Liver (tissue), 3 donors: ENCODE results near the gene ITGB7.
A peak's percentile ranks its signal among the peaks of the same experiment; 100 is the strongest.

Experiments
- EGR1 ChIP-seq, 2 donors: IDR thresholded peaks; 2 replicates each; pipeline ENCODE4 v1.6.1; 2016 to 2018; ENCODE audit warnings: antibody characterized with exemption in 2 of 2, low read depth in 2 of 2
- FOXA1 ChIP-seq: IDR thresholded peaks from 2 replicates; pipeline ENCODE4 v1.6.1; 2016; ENCODE audit warnings: antibody characterized with exemption
- GABPA ChIP-seq, 2 donors: IDR thresholded peaks in 1 of 2; conservative IDR thresholded peaks in 1 of 2; 2 replicates each; pipeline ENCODE4 v1.6.1; 2016; ENCODE audit warnings: antibody characterized with exemption in 2 of 2, mild to moderate bottlenecking in 1 of 2, moderate library complexity in 1 of 2
- MAX ChIP-seq: IDR thresholded peaks from 2 replicates; pipeline ENCODE4 v1.6.1; 2016; ENCODE audit warnings: antibody characterized with exemption
- NR2F2 ChIP-seq: IDR thresholded peaks from 2 replicates; pipeline ENCODE4 v1.6.1; 2016; ENCODE audit warnings: antibody characterized with exemption
- RAD21 ChIP-seq, 2 donors: IDR thresholded peaks; 2 replicates each; pipeline ENCODE4 v1.6.1; 2016; ENCODE audit warnings: antibody characterized with exemption in 2 of 2, mild to moderate bottlenecking in 2 of 2
- SP1 ChIP-seq: IDR thresholded peaks from 2 replicates; pipeline ENCODE4 v1.6.1; 2018; ENCODE audit warnings: antibody characterized with exemption, mild to moderate bottlenecking
- TAF1 ChIP-seq: conservative IDR thresholded peaks from 2 replicates; pipeline ENCODE4 v1.6.1; 2016; ENCODE audit warnings: antibody characterized with exemption, mild to moderate bottlenecking
- YY1 ChIP-seq: IDR thresholded peaks from 2 replicates; pipeline ENCODE4 v1.6.1; 2016; ENCODE audit warnings: antibody characterized with exemption, mild to moderate bottlenecking
- TF ChIP-seq, protein P1 (sequence below): fragments of 150-350 bp; IDR thresholded peaks from 2 replicates; pipeline ENCODE4 v1.5.1; 2017; ENCODE audit warnings: improper control_type of control experiment, low read depth, low read length; ENCODE audit not compliant: missing input control
- TF ChIP-seq, protein P2 (sequence below): IDR thresholded peaks from 2 replicates; pipeline ENCODE4 v1.6.1; 2016; ENCODE audit warnings: antibody characterized with exemption
- TF ChIP-seq, protein P3 (sequence below): IDR thresholded peaks from 2 replicates; pipeline ENCODE4 v1.6.1; 2016; ENCODE audit warnings: antibody characterized with exemption
- donor health status: healthy.
- donor health status: healthy.

- TF ChIP-seq, protein P1, sequence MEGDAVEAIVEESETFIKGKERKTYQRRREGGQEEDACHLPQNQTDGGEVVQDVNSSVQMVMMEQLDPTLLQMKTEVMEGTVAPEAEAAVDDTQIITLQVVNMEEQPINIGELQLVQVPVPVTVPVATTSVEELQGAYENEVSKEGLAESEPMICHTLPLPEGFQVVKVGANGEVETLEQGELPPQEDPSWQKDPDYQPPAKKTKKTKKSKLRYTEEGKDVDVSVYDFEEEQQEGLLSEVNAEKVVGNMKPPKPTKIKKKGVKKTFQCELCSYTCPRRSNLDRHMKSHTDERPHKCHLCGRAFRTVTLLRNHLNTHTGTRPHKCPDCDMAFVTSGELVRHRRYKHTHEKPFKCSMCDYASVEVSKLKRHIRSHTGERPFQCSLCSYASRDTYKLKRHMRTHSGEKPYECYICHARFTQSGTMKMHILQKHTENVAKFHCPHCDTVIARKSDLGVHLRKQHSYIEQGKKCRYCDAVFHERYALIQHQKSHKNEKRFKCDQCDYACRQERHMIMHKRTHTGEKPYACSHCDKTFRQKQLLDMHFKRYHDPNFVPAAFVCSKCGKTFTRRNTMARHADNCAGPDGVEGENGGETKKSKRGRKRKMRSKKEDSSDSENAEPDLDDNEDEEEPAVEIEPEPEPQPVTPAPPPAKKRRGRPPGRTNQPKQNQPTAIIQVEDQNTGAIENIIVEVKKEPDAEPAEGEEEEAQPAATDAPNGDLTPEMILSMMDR, result no peak
- TF ChIP-seq MAX (no peak), FOXA1 (no peak), NR2F2 (no peak), YY1 (peak; percentile 95), EGR1 (IDR thresholded peaks at IDR 0.05; ENCODE audit: low read depth in 2 of 2) (no peak), RAD21 (IDR thresholded peaks at IDR 0.05) (peak; percentile 64 to 67), GABPA (IDR thresholded peaks at IDR 0.05 in 1 of 2, conservative IDR thresholded peaks at IDR 0.05 in 1 of 2) (no peak), SP1 (no peak), TAF1 (no peak)
- TF ChIP-seq, protein P2, sequence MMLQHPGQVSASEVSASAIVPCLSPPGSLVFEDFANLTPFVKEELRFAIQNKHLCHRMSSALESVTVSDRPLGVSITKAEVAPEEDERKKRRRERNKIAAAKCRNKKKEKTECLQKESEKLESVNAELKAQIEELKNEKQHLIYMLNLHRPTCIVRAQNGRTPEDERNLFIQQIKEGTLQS, result no peak
- TF ChIP-seq, protein P3, sequence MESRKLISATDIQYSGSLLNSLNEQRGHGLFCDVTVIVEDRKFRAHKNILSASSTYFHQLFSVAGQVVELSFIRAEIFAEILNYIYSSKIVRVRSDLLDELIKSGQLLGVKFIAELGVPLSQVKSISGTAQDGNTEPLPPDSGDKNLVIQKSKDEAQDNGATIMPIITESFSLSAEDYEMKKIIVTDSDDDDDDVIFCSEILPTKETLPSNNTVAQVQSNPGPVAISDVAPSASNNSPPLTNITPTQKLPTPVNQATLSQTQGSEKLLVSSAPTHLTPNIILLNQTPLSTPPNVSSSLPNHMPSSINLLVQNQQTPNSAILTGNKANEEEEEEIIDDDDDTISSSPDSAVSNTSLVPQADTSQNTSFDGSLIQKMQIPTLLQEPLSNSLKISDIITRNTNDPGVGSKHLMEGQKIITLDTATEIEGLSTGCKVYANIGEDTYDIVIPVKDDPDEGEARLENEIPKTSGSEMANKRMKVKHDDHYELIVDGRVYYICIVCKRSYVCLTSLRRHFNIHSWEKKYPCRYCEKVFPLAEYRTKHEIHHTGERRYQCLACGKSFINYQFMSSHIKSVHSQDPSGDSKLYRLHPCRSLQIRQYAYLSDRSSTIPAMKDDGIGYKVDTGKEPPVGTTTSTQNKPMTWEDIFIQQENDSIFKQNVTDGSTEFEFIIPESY, result no peak
These were observed 44.7 kb upstream of the ITGB7 start for GRCh38 chr12:53251477-53252348.
